Suprapubic skin (tissue), 4 donors: ENCODE data around the gene CREB5. TPM values are rescaled to one million over a fixed set of nuclear protein-coding genes. Genes with fewer than 3 reads are reported as not detected.

Experiments used
- DNase-seq, 2 donors: peaks; one replicate each; pipeline ENCODE4 v3.0.0-alpha.2; 2019; ENCODE audit warnings: low spot score in 2 of 2
- H3K27ac ChIP-seq: fragments of 200-600 bp; sonication (generic); one replicate; pipeline ENCODE4 v1.5.1; 2019
- H3K27me3 ChIP-seq: fragments of 200-600 bp; sonication (generic); one replicate; pipeline ENCODE4 v1.5.1; 2019
- H3K36me3 ChIP-seq: fragments of 200-600 bp; sonication (generic); one replicate; pipeline ENCODE4 v1.5.1; 2019
- H3K4me1 ChIP-seq: fragments of 200-600 bp; sonication (generic); one replicate; pipeline ENCODE4 v1.5.1; 2019
- H3K4me3 ChIP-seq: fragments of 200-600 bp; sonication (generic); one replicate; pipeline ENCODE4 v1.5.1; 2019; ENCODE audit warnings: mild to moderate bottlenecking
- H3K9me3 ChIP-seq: fragments of 200-600 bp; sonication (generic); one replicate; pipeline ENCODE4 v1.5.1; 2019
- CTCF ChIP-seq, 2 donors: fragments of 200-600 bp in 1 of 2; fragments of 450-650 bp in 1 of 2; sonication (generic) in 1 of 2; IDR thresholded peaks; one replicate each; pipeline ENCODE4 v1.5.1; 2016 to 2019; ENCODE audit warnings: antibody characterized with exemption in 2 of 2, mild to moderate bottlenecking in 1 of 2, moderate library complexity in 1 of 2
- EP300 ChIP-seq: sonication (generic); formaldehyde crosslinking; IDR thresholded peaks from one replicate; pipeline ENCODE4 v1.6.1; 2017; ENCODE audit warnings: antibody characterized with exemption
- POLR2A ChIP-seq, 2 donors: fragments of 450-650 bp; IDR thresholded peaks; one replicate each; pipeline ENCODE4 v1.6.1; 2017; ENCODE audit warnings: antibody characterized with exemption in 2 of 2, mild to moderate bottlenecking in 2 of 2, moderate library complexity in 2 of 2
- POLR2AphosphoS5 ChIP-seq, 3 donors: sonication (generic); formaldehyde crosslinking; IDR thresholded peaks; one replicate each; pipeline ENCODE4 v1.6.1; 2017; ENCODE audit warnings: antibody characterized with exemption in 3 of 3
- WGBS: methylation state at CpG from one replicate; pipeline ENCODE4 v1.1.5; 2018; 5-methylcytosine and 5-hydroxymethylcytosine counted together
- total RNA-seq, 4 donors: library from RNA; depleted of rRNA; stranded (reverse); fragments of >200 nt; gene quantifications; one replicate each; pipeline ENCODE4 v1.1.0, GENCODE V29; 2016

Gene CREB5
- total RNA-seq, 4 donors from 2014 or later: 6.2 to 12.1 (median 10.0) TPM

- Histone ChIP-seq H3K4me1 (peaks cover 9% of the 10 kb centered on the region), H3K9me3 (no peaks in the 10 kb centered on the region), H3K4me3 (no peak overlapping the region), H3K36me3 (no peaks in the 10 kb centered on the region), H3K27me3 (no peaks in the 10 kb centered on the region), H3K27ac (no peak overlapping the region)
- no peak for DNase-seq
- TF ChIP-seq POLR2A (IDR thresholded peaks at IDR 0.05) (no peak), EP300 (no peak), POLR2AphosphoS5 (IDR thresholded peaks at IDR 0.05) (no peak), CTCF (IDR thresholded peaks at IDR 0.05) (no peak)
- WGBS: 92% methylated on average over 2 of the region's 2 CpGs
Measured at GRCh38 chr7:28435732-28436378, 23.5 kb downstream of the CREB5 start.

GRCh38 chr7:28440055-28440601 is 27.8 kb downstream of the CREB5 start:
- 86% methylated on average over 8 of the region's 8 CpGs for WGBS
- no peak for DNase-seq
- Histone ChIP-seq H3K4me1 (no peaks in the 10 kb centered on the region), H3K9me3 (no peaks in the 10 kb centered on the region), H3K4me3 (no peak overlapping the region), H3K36me3 (no peaks in the 10 kb centered on the region), H3K27ac (no peak overlapping the region), H3K27me3 (no peaks in the 10 kb centered on the region)
- TF ChIP-seq POLR2A (IDR thresholded peaks at IDR 0.05) (no peak), EP300 (no peak), POLR2AphosphoS5 (IDR thresholded peaks at IDR 0.05) (no peak), CTCF (IDR thresholded peaks at IDR 0.05) (no peak)

DNA sequence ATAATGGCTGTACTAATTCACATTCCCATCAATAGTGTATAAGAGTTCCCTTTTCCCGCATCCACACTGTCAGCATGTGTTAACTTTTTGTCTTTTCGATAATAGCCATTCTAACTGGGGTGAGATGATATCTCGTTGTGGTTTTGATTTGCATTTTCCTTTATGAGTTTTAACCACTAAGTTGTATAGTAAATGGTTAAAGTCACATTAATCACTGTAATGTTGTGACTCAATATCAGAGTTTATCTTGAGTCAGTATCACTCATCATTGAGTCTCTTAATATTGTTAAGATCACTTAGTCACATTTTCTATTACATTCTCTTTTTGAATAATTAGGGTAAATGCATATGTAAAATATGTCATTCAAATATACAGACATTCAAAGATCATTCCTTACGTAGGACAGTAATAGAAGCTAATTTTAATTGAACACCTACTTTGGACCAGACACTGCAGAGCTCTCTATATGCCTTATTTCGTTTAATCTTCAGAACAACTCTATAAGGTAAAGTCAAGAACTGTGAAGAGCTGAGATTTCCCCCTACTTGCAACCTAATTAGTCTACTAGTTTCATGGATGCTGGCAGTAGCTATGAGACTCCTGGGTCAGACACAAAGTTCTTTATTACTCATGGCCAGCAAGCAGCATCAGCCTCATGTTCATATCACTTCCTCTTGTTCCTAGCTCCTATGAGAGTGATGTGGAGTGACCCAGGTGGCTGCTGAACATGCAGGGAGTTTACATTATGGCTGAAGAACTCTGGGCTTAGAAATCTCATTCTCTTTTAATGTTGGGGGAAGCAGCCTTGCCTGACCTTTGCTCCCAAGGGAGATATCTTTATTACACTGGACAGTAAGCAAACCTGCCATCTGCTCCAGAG is 30.5 kb downstream of the CREB5 start:
- DNase-seq: no peak
- no peak for TF ChIP-seq POLR2AphosphoS5 (IDR thresholded peaks at IDR 0.05)
- no peak for TF ChIP-seq CTCF (IDR thresholded peaks at IDR 0.05)
- TF ChIP-seq EP300: no peak
- TF ChIP-seq POLR2A (IDR thresholded peaks at IDR 0.05): no peak
- Histone ChIP-seq H3K36me3 (no peaks in the 10 kb centered on the region), H3K4me1 (no peaks in the 10 kb centered on the region), H3K27ac (no peak overlapping the region), H3K4me3 (no peak overlapping the region), H3K9me3 (no peaks in the 10 kb centered on the region), H3K27me3 (no peaks in the 10 kb centered on the region)
- WGBS: 92% methylated on average over 5 of the region's 5 CpGs

DNA sequence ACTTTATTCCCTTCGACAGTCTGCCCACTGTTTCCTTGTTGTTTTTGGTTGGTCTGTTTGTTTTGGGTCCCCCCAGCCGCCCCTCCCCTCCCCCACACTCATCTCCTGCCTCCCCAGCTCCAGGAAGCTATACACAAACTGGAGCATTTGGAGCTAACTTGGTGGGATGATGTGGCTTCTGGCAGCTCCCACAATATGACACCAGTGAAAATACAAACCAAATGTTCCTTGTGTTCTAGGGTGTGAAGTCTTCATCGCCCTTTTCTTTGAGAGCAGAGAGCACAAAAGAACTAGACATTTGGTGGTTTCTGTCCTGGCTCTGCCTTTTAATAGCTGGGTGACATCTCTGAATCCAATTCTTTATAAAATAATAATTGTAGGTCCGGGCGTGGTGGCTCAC is 33.8 kb downstream of the CREB5 start:
- no peaks in the 10 kb centered on the region for H3K4me1 ChIP-seq
- no peak overlapping the region for H3K4me3 ChIP-seq
- TF ChIP-seq CTCF (IDR thresholded peaks at IDR 0.05) (no peak), POLR2A (IDR thresholded peaks at IDR 0.05) (no peak), POLR2AphosphoS5 (IDR thresholded peaks at IDR 0.05) (no peak), EP300 (no peak)
- H3K27me3 ChIP-seq: no peaks in the 10 kb centered on the region
- no peaks in the 10 kb centered on the region for H3K36me3 ChIP-seq
- WGBS: 73% methylated on average over 5 of the region's 5 CpGs
- no peak for DNase-seq
- H3K9me3 ChIP-seq: no peaks in the 10 kb centered on the region
- no peak overlapping the region for H3K27ac ChIP-seq

DNA sequence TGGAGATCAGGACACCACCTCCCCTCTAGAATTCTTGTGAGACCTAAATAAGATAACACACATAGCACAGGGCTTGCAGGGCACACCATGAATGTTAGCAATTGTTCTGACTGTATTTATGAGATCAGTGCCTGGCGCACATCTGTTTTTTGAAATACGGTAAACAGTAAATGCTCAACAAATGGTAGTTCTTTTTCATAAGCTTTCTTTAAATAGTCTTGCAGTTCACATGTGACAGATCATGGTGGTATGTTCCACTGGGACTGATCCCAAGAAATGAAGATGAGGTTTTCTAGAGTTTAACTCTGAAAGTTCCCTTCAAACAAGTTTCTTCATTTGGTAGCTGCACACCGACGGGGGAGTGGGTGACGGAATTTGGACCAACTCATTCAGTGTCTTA is 34.8 kb downstream of the CREB5 start:
- H3K9me3 ChIP-seq: no peaks in the 10 kb centered on the region
- DNase-seq: no peak
- no peak overlapping the region for H3K4me3 ChIP-seq
- no peaks in the 10 kb centered on the region for H3K36me3 ChIP-seq
- no peak for TF ChIP-seq CTCF (IDR thresholded peaks at IDR 0.05)
- WGBS: 94% methylated on average over 5 of the region's 5 CpGs
- no peak overlapping the region for H3K27ac ChIP-seq
- H3K27me3 ChIP-seq: no peaks in the 10 kb centered on the region
- no peaks in the 10 kb centered on the region for H3K4me1 ChIP-seq
